Measurements from ENCODE around the gene RPL22. TPM values are rescaled to one million over a fixed set of nuclear protein-coding genes. Genes with fewer than 3 reads are reported as not detected.
A peak's percentile ranks its signal among the peaks of the same experiment; 100 is the strongest.

The RPL22 gene
- total RNA-seq, 4 donors from 2014 or later, result 142 to 235 (median 159) TPM

- H3K4me3 ChIP-seq, result no peak overlapping the region
- H3K36me3 ChIP-seq, result peaks cover 0 to 10% (median 0%) of the 10 kb centered on the region in 3 donors
- no peaks in the 10 kb centered on the region for H3K9me3 ChIP-seq
- H3K4me1 ChIP-seq, result peaks cover 0 to 55% (median 31%) of the 10 kb centered on the region in 4 donors
- DNase-seq (ENCODE audit: low spot score in 2 of 2), result no peak
- H3K27me3 ChIP-seq, result peaks cover 0 to 31% of the 10 kb centered on the region in 2 donors
- TF ChIP-seq EP300 (IDR thresholded peaks at IDR 0.05) (no peak), CTCF (IDR thresholded peaks at IDR 0.05) (no peak), POLR2A (IDR thresholded peaks at IDR 0.05) (no peak)
- H3K27ac ChIP-seq, result no peak overlapping the region
- 64 to 78% methylated on average over 14 to 19 of the region's 19 CpGs for WGBS, 2 donors
Measured at GRCh38 chr1:6207075-6207885, 7.9 kb upstream of the RPL22 start.

- Histone ChIP-seq H3K27ac (peak overlapping the region in 2 of 4 donors; percentile 12 to 57), H3K9me3 (no peaks in the 10 kb centered on the region), H3K4me3 (peak overlapping the region; percentile 21 to 54 (median 40)), H3K27me3 (peaks cover 0 to 31% of the 10 kb centered on the region in 2 donors), H3K36me3 (peaks cover 0 to 8% (median 0%) of the 10 kb centered on the region in 3 donors), H3K4me1 (peaks cover 0 to 55% (median 31%) of the 10 kb centered on the region in 4 donors)
- DNase-seq (ENCODE audit: low spot score in 2 of 2), result no peak
- TF ChIP-seq EP300 (IDR thresholded peaks at IDR 0.05) (no peak), POLR2A (IDR thresholded peaks at IDR 0.05) (no peak), CTCF (IDR thresholded peaks at IDR 0.05) (no peak)
- WGBS, 2 donors, result 0 to 18% methylated on average over 4 to 16 of the region's 25 CpGs
Measured at GRCh38 chr1:6206520-6206855, 7.1 kb upstream of the RPL22 start.

GRCh38 chr1:6205849-6206519 lies 6.6 kb upstream of the RPL22 start, which contains the start of gene RNF207:
TSS of gene RNF207 (plus strand) at chr1:6206119. CDS start at chr1:6206536, 417 bp downstream.
- peak within 1 kb of the TSS; percentile 21 to 54 (median 40) for H3K4me3 ChIP-seq
- no peak for DNase-seq (ENCODE audit: low spot score in 2 of 2)
- H3K27me3 ChIP-seq, result peaks cover 0 to 31% of the 10 kb centered on the region in 2 donors
- peak within 1 kb of the TSS in 3 of 4 donors; percentile 31 to 57 (median 57) for H3K27ac ChIP-seq
- TF ChIP-seq EP300 (IDR thresholded peaks at IDR 0.05) (no peak), CTCF (IDR thresholded peaks at IDR 0.05) (no peak), POLR2A (IDR thresholded peaks at IDR 0.05) (no peak)
- H3K4me1 ChIP-seq, result peaks cover 0 to 56% (median 31%) of the 10 kb centered on the region in 4 donors
- peaks cover 0 to 4% (median 0%) of the 10 kb centered on the region in 3 donors for H3K36me3 ChIP-seq
- WGBS, 2 donors, result 3 to 4% methylated on average over 24 to 47 of the region's 66 CpGs
- no peaks in the 10 kb centered on the region for H3K9me3 ChIP-seq

- H3K4me1 ChIP-seq, result peaks cover 5 to 59% (median 35%) of the 10 kb centered on the region in 4 donors
- WGBS, 2 donors, result 86 to 90% methylated on average over 7 of the region's 7 CpGs
- H3K36me3 ChIP-seq, result peaks cover 0 to 3% (median 0%) of the 10 kb centered on the region in 3 donors
- H3K27ac ChIP-seq, result no peak overlapping the region
- H3K9me3 ChIP-seq, result no peaks in the 10 kb centered on the region
- peaks cover 0 to 22% of the 10 kb centered on the region in 2 donors for H3K27me3 ChIP-seq
- H3K4me3 ChIP-seq, result no peak overlapping the region
- TF ChIP-seq POLR2A (IDR thresholded peaks at IDR 0.05) (no peak), EP300 (IDR thresholded peaks at IDR 0.05) (no peak), CTCF (IDR thresholded peaks at IDR 0.05) (no peak)
- no peak for DNase-seq (ENCODE audit: low spot score in 2 of 2)
Measured at GRCh38 chr1:6202256-6202655, 2.9 kb upstream of the RPL22 start.

Measured in tibial nerve (tissue), 4 donors.